ENCODE measurements around the gene NEUROG1. TPM values are rescaled to one million over a fixed set of nuclear protein-coding genes. Genes with fewer than 3 reads are reported as not detected.
A peak's percentile ranks its signal among the peaks of the same experiment; 100 is the strongest.

The NEUROG1 gene
- total RNA-seq, 1 donor from 2014 or later = 3.7 TPM

GRCh38 chr5:135492319-135492626 is 43.5 kb downstream of the NEUROG1 start:
- Mint-ChIP-seq H3K36me3 (peaks cover 3% of the 10 kb centered on the region), H3K4me1 (ENCODE audit: unreplicated experiment) (peaks cover 31% of the 10 kb centered on the region), H3K9me3 (peaks cover 6% of the 10 kb centered on the region), H3K27me3 (peaks cover 92% of the 10 kb centered on the region), H3K27ac (no peak overlapping the region), H3K4me3 (no peak overlapping the region)
- DNase-seq (ENCODE audit: extremely low spot score, unreplicated experiment) = no peak
- no peak for TF ChIP-seq CTCF (conservative IDR thresholded peaks at IDR 0.05)

GRCh38 chr5:135491552-135492318 is 44.0 kb downstream of the NEUROG1 start:
- H3K27me3 Mint-ChIP-seq = peaks cover 93% of the 10 kb centered on the region
- H3K9me3 Mint-ChIP-seq = peaks cover 6% of the 10 kb centered on the region
- peaks cover 3% of the 10 kb centered on the region for H3K36me3 Mint-ChIP-seq
- TF ChIP-seq CTCF (conservative IDR thresholded peaks at IDR 0.05) = no peak
- no peak overlapping the region for H3K4me3 Mint-ChIP-seq
- DNase-seq (ENCODE audit: extremely low spot score, unreplicated experiment) = no peak
- peaks cover 29% of the 10 kb centered on the region for H3K4me1 Mint-ChIP-seq (ENCODE audit: unreplicated experiment)
- no peak overlapping the region for H3K27ac Mint-ChIP-seq

- TF ChIP-seq CTCF (conservative IDR thresholded peaks at IDR 0.05) = no peak
- peaks cover 3% of the 10 kb centered on the region for H3K36me3 Mint-ChIP-seq
- H3K27me3 Mint-ChIP-seq = peaks cover 98% of the 10 kb centered on the region
Measured at GRCh38 chr5:135491038-135491551, 44.7 kb downstream of the NEUROG1 start.

GRCh38 chr5:135490245-135491037 is 45.3 kb downstream of the NEUROG1 start:
- Mint-ChIP-seq H3K27me3 (peaks cover 99% of the 10 kb centered on the region), H3K4me1 (ENCODE audit: unreplicated experiment) (peaks cover 26% of the 10 kb centered on the region), H3K36me3 (peaks cover 3% of the 10 kb centered on the region), H3K4me3 (peak overlapping the region; percentile 89), H3K9me3 (peaks cover 3% of the 10 kb centered on the region), H3K27ac (peak overlapping the region; percentile 70)
- no peak for TF ChIP-seq CTCF (conservative IDR thresholded peaks at IDR 0.05)
- DNase-seq (ENCODE audit: extremely low spot score, unreplicated experiment) = no peak

More at GRCh38 chr5:135491038-135491551, 44.7 kb downstream of the NEUROG1 start:
- peaks cover 30% of the 10 kb centered on the region for H3K4me1 Mint-ChIP-seq (ENCODE audit: unreplicated experiment)
- H3K4me3 Mint-ChIP-seq = peak overlapping the region; percentile 89
- H3K9me3 Mint-ChIP-seq = peaks cover 6% of the 10 kb centered on the region
- DNase-seq (ENCODE audit: extremely low spot score, unreplicated experiment) = no peak
- no peak overlapping the region for H3K27ac Mint-ChIP-seq

GRCh38 chr5:135489466-135490244 is 46.1 kb downstream of the NEUROG1 start:
- Mint-ChIP-seq H3K4me3 (peak overlapping the region; percentile 89), H3K9me3 (no peaks in the 10 kb centered on the region), H3K27me3 (peaks cover 99% of the 10 kb centered on the region), H3K4me1 (ENCODE audit: unreplicated experiment) (peaks cover 24% of the 10 kb centered on the region), H3K36me3 (peaks cover 3% of the 10 kb centered on the region), H3K27ac (peak overlapping the region; percentile 70)
- no peak for DNase-seq (ENCODE audit: extremely low spot score, unreplicated experiment)
- TF ChIP-seq CTCF (conservative IDR thresholded peaks at IDR 0.05) = no peak
